Right lobe of liver (tissue), 6 donors: ENCODE data around the gene MMAB. TPM values are rescaled to one million over a fixed set of nuclear protein-coding genes. Genes with fewer than 3 reads are reported as not detected.
A peak's percentile ranks its signal among the peaks of the same experiment; 100 is the strongest.

Source experiments
- ATAC-seq, 4 donors: fragments of 200-7000 bp; cut with Tn5 transposase; one replicate each; pipeline ENCODE4 v1.9.1; 2020; ENCODE audit warnings: mild to moderate bottlenecking in 4 of 4, moderate library complexity in 4 of 4
- DNase-seq, 3 donors: peaks; one replicate each; pipeline ENCODE4 v3.0.0-alpha.2; 2020
- H3K27ac ChIP-seq, 3 donors: fragments of 200-600 bp; one replicate each; pipeline ENCODE4 v1.8.0; 2022
- H3K27me3 ChIP-seq, 2 donors: fragments of 200-600 bp; one replicate each; pipeline ENCODE4 v1.8.0; 2022
- H3K36me3 ChIP-seq, 4 donors: fragments of 200-600 bp; sonication (generic) in 1 of 4; one replicate each; pipeline versions ENCODE4 v1.5.1 to v1.8.0; 2017 to 2022; ENCODE audit warnings: control low read depth in 1 of 4
- H3K4me1 ChIP-seq, 4 donors: fragments of 200-600 bp; sonication (generic) in 1 of 4; one replicate each; pipeline versions ENCODE4 v1.5.1 to v1.8.0; 2017 to 2022; ENCODE audit warnings: control low read depth in 1 of 4
- H3K4me3 ChIP-seq, 3 donors: fragments of 200-600 bp; one replicate each; pipeline ENCODE4 v1.8.0; 2022
- H3K9me3 ChIP-seq, 4 donors: fragments of 200-600 bp; sonication (generic) in 1 of 4; one replicate each; pipeline versions ENCODE4 v1.5.1 to v1.8.0; 2017 to 2022; ENCODE audit warnings: control low read depth in 1 of 4
- POLR2A ChIP-seq: fragments of 450-650 bp; IDR thresholded peaks from one replicate; pipeline ENCODE4 v1.6.1; 2017; ENCODE audit warnings: antibody characterized with exemption, mild to moderate bottlenecking
- WGBS: methylation state at CpG from one replicate; pipeline ENCODE4 v1.1.6; 2018; ENCODE audit warnings: low coverage, low lambda C conversion rate; ENCODE audit not compliant: insufficient coverage; ENCODE audit errors: missing lambda C conversion rate; 5-methylcytosine and 5-hydroxymethylcytosine counted together
- intact Hi-C, 2 donors: fragments of 100-400 bp; cut with DNase I; formaldehyde crosslinking; loops; one replicate each; pipeline versions ENCODE4 v1.11.2 to v1.14.1; 2022
- total RNA-seq, 6 experiments: library from RNA; depleted of rRNA in 2 of 6; stranded (reverse); fragments of >200 nt in 2 of 6; fragmentation: NEBNext Ultra II Directional in 3 of 6; extraction: Animal tissue kit (Norgen Biotek cat#: 25700) in 3 of 6; gene quantifications; one replicate each; pipeline versions ENCODE4 v1.1.0 to v1.2.4, GENCODE V29; 2016 to 2023
- TF ChIP-seq, protein P1 (sequence below), 4 donors: fragments of 200-600 bp in 3 of 4; fragments of 450-650 bp in 1 of 4; IDR thresholded peaks; one replicate each; pipeline versions ENCODE4 v1.5.1 to v1.8.0; 2016 to 2022; ENCODE audit warnings: antibody characterized with exemption in 4 of 4, mild to moderate bottlenecking in 2 of 4
- donor health status: DM: no; HTN: yes; CAD: no.
- donor health status: DM: no; HTN: no; CAD: no.
- donor health status: DM: no; HTN: no; CAD: no.
- donor health status: DM: no; HTN: yes; CAD: no.
- donor health status: DM: no; HTN: yes; CAD: no.

Gene MMAB
- total RNA-seq, 6 experiments from 2014 or later = 42.6 to 99.8 (median 65.2) TPM

DNA sequence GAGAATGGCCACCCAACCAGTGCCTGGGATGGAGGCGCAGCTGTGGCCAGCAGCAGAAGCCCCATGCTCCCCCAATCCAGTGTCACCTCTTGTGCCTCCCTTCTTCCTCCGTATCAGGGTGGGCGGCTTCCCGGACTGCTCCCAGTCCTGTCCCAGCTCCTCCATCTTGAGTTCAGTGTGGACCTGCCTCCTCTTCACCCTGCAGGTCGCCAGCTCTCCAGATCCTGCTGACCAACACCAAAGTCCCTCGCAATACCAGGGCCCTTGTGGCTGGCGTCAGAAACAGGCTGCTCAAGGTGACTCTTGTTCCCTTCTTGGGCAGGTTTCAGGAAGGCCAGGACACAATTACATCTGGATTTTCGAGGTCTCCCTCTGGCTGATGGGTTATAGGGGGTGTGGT lies 17.3 kb upstream of the MMAB start:
- H3K4me3 ChIP-seq = no peak overlapping the region
- ATAC-seq (no peak), DNase-seq (no peak)
- no peak for TF ChIP-seq POLR2A
- TF ChIP-seq, protein P1, sequence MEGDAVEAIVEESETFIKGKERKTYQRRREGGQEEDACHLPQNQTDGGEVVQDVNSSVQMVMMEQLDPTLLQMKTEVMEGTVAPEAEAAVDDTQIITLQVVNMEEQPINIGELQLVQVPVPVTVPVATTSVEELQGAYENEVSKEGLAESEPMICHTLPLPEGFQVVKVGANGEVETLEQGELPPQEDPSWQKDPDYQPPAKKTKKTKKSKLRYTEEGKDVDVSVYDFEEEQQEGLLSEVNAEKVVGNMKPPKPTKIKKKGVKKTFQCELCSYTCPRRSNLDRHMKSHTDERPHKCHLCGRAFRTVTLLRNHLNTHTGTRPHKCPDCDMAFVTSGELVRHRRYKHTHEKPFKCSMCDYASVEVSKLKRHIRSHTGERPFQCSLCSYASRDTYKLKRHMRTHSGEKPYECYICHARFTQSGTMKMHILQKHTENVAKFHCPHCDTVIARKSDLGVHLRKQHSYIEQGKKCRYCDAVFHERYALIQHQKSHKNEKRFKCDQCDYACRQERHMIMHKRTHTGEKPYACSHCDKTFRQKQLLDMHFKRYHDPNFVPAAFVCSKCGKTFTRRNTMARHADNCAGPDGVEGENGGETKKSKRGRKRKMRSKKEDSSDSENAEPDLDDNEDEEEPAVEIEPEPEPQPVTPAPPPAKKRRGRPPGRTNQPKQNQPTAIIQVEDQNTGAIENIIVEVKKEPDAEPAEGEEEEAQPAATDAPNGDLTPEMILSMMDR (IDR thresholded peaks at IDR 0.05) = no peak
- peaks cover 0 to 19% (median 6%) of the 10 kb centered on the region in 4 donors for H3K4me1 ChIP-seq
- no peak overlapping the region for H3K27ac ChIP-seq
- WGBS = 93% methylated on average over 4 of the region's 8 CpGs
- intact Hi-C loops = loop anchor here in 1 of 2 donors (10.0 kb wide), 1 partner anchor 66 kb away; no protein-coding TSS in a partner anchor
- no peaks in the 10 kb centered on the region for H3K27me3 ChIP-seq
- peaks cover 0 to 33% (median 3%) of the 10 kb centered on the region in 4 donors for H3K36me3 ChIP-seq
- no peaks in the 10 kb centered on the region for H3K9me3 ChIP-seq

DNA sequence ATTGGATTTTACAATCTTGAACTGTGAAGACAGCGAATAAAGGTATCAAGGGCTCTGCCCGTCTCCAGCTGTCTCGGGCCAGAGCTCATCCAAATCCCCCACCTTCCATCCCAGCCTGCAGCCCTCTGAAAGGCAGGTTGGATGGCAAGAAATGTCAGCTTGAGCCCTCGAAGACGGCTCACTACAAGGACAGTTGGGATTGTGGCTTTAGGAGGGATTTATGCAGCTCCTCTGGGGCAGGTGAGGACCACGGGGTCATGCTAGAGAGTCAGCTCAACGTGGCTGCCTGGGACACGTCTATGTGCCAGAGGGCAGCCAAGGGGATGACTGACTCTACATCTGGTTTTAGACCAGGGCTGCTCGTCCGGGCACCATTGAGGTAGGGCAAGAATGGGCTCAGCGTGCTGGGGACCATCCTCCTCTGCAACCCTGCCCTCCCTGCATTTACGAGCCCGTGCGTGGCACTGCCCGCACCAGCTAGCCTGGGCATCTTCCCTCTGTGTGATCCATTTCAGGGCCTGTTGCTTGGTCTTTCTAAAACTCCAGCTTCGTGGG lies 16.5 kb upstream of the MMAB start:
- H3K9me3 ChIP-seq = no peaks in the 10 kb centered on the region
- ATAC-seq (no peak), DNase-seq (no peak)
- WGBS = 93% methylated on average over 5 of the region's 16 CpGs
- H3K36me3 ChIP-seq = peaks cover 0 to 30% (median 3%) of the 10 kb centered on the region in 4 donors
- peaks cover 0 to 19% (median 6%) of the 10 kb centered on the region in 4 donors for H3K4me1 ChIP-seq
- no peaks in the 10 kb centered on the region for H3K27me3 ChIP-seq
- no peak overlapping the region for H3K4me3 ChIP-seq
- intact Hi-C loops = loop anchor here in 1 of 2 donors (10.0 kb wide), 1 partner anchor 65 kb away; no protein-coding TSS in a partner anchor
- no peak overlapping the region for H3K27ac ChIP-seq
- TF ChIP-seq, protein P1 (IDR thresholded peaks at IDR 0.05) = no peak
- no peak for TF ChIP-seq POLR2A

DNA sequence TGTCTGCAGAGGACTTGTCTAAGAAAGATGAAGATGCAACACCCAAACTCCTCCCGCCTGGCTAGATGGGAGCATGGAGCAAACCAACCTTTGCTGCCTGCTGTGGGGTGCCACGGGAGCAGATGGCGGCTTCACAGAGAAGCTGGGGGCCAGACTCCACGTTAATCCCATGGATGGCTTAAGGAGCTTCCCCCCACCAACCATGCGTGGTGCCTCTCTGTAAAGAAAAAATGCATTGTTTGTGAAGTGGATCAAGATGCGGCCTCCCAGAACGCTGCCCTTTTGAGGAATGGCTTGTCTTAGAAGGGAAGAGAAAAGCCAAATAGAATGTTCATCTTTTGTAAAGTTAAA lies 15.9 kb upstream of the MMAB start:
- no peak for TF ChIP-seq POLR2A
- TF ChIP-seq, protein P1 (IDR thresholded peaks at IDR 0.05) = no peak
- Histone ChIP-seq H3K4me1 (peaks cover 0 to 19% (median 6%) of the 10 kb centered on the region in 4 donors), H3K4me3 (no peak overlapping the region), H3K27ac (no peak overlapping the region), H3K27me3 (no peaks in the 10 kb centered on the region), H3K9me3 (no peaks in the 10 kb centered on the region), H3K36me3 (peaks cover 0 to 26% (median 3%) of the 10 kb centered on the region in 4 donors)
- DNase-seq (no peak), ATAC-seq (no peak)
- intact Hi-C loops = no loop called here
- 82% methylated on average over 2 of the region's 7 CpGs for WGBS

DNA sequence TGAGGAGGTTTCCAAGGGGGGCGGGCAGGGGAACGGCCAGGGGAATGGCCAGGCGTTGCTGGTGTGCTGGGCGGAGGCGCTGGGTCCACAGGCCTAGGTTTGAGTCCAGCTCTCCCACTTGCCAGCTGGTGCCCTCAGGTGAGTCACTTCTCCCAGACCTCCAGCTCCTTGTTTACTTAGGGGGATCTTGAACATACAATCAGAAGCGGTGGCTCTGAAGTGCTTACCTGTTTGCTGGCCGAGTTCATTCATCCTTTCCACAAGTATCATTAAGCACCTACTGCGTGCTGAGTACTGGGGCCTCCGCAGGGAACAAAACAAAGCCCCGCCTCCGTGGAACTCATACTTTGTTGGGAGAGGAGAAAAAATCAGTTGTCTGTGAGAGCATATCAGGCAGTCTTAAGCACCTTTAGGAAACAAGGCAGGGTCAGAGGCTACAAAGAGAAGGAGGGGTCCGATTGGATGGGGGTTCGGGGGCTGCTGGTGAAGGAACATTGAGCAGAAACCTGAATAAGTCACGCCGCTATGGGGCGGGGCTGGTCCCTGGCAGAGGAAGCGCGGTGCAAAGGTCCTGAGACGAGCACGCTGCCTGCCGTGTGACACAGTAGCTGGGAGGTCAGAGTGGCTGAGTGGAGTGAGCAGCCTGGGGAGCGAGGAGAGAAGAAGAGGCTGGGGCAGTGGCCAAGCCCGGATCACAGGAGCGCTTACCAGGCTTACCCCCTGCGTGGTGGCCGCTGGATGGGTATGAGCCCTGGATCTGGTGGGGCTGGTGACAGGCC lies 15.3 kb upstream of the MMAB start:
- Histone ChIP-seq H3K27ac (peak overlapping the region in 2 of 3 donors; percentile 57 to 78), H3K27me3 (no peaks in the 10 kb centered on the region), H3K4me3 (no peak overlapping the region), H3K9me3 (no peaks in the 10 kb centered on the region), H3K36me3 (peaks cover 0 to 25% (median 5%) of the 10 kb centered on the region in 4 donors), H3K4me1 (peaks cover 0 to 19% (median 6%) of the 10 kb centered on the region in 4 donors)
- TF ChIP-seq, protein P1 (IDR thresholded peaks at IDR 0.05) = no peak
- TF ChIP-seq POLR2A = peak; percentile 41
- peak; percentile 85 to 91 (median 88) for DNase-seq
- intact Hi-C loops = no loop called here
- 36% methylated on average over 15 of the region's 26 CpGs for WGBS
- peak; percentile 90 to 93 (median 92) for ATAC-seq
